ENCODE data around the gene USP24. TPM values are rescaled to one million over a fixed set of nuclear protein-coding genes. Genes with fewer than 3 reads are reported as not detected.

The USP24 gene
- total RNA-seq, 1 experiment from 2014 or later = 38.5 TPM

- ATAC-seq (no peak), DNase-seq (no peak)
- Histone ChIP-seq H3K9me3 (ENCODE audit: low read length) (no peaks in the 10 kb centered on the region), H3K27me3 (ENCODE audit: low read length) (no peaks in the 10 kb centered on the region), H2AFZ (ENCODE audit: low read length) (no peak overlapping the region), H3K4me2 (ENCODE audit: low read length) (no peak overlapping the region), H3K27ac (ENCODE audit: low read length) (no peak overlapping the region), H3K9ac (ENCODE audit: low read length) (no peak overlapping the region), H3K79me2 (ENCODE audit: low read length) (no peaks in the 10 kb centered on the region), H3K36me3 (ENCODE audit: low read depth, low read length) (peaks cover 65% of the 10 kb centered on the region), H3K4me3 (ENCODE audit: low read length) (no peak overlapping the region), H3K9me2 (replicated peaks; ENCODE audit: low read length) (no peaks in the 10 kb centered on the region), H4K20me1 (ENCODE audit: low read length) (no peaks in the 10 kb centered on the region), H3F3A (ENCODE audit: low read length, unreplicated experiment) (no peaks in the 10 kb centered on the region), H3K4me1 (ENCODE audit: insufficient read depth, low read length) (no peaks in the 10 kb centered on the region)
- no TSS peak for BruUV-seq (replicated peaks)
- intact Hi-C loops (cut with micrococcal nuclease) = no loop called here
- CTCF ChIA-PET = no interaction called here
- POLR2A ChIA-PET (ENCODE audit: unreplicated experiment) = no interaction called here
- TF ChIP-seq, protein P1, sequence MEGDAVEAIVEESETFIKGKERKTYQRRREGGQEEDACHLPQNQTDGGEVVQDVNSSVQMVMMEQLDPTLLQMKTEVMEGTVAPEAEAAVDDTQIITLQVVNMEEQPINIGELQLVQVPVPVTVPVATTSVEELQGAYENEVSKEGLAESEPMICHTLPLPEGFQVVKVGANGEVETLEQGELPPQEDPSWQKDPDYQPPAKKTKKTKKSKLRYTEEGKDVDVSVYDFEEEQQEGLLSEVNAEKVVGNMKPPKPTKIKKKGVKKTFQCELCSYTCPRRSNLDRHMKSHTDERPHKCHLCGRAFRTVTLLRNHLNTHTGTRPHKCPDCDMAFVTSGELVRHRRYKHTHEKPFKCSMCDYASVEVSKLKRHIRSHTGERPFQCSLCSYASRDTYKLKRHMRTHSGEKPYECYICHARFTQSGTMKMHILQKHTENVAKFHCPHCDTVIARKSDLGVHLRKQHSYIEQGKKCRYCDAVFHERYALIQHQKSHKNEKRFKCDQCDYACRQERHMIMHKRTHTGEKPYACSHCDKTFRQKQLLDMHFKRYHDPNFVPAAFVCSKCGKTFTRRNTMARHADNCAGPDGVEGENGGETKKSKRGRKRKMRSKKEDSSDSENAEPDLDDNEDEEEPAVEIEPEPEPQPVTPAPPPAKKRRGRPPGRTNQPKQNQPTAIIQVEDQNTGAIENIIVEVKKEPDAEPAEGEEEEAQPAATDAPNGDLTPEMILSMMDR (conservative IDR thresholded peaks at IDR 0.05; ENCODE audit: low read depth, low read length) = no peak
- TF ChIP-seq EZH2phosphoT487 (IDR thresholded peaks at IDR 0.05; ENCODE audit: borderline replicate concordance, low read length) (no peak), EZH2 (IDR thresholded peaks at IDR 0.05; ENCODE audit: low read length, unreplicated experiment) (no peak)
Measured at GRCh38 chr1:55092475-55092874, 122.7 kb downstream of the USP24 start.

- H3K36me3 ChIP-seq (ENCODE audit: low read depth, low read length) = peaks cover 66% of the 10 kb centered on the region
- H3K27ac ChIP-seq (ENCODE audit: low read length) = no peak overlapping the region
- CTCF ChIA-PET = no interaction called here
- H3K4me3 ChIP-seq (ENCODE audit: low read length) = no peak overlapping the region
- no peaks in the 10 kb centered on the region for H3K9me3 ChIP-seq (ENCODE audit: low read length)
- H3F3A ChIP-seq (ENCODE audit: low read length, unreplicated experiment) = no peaks in the 10 kb centered on the region
- DNase-seq (no peak), ATAC-seq (no peak)
- BruUV-seq (replicated peaks) = no TSS peak
- H3K9ac ChIP-seq (ENCODE audit: low read length) = no peak overlapping the region
- no peaks in the 10 kb centered on the region for H3K4me1 ChIP-seq (ENCODE audit: insufficient read depth, low read length)
- H3K9me2 ChIP-seq (replicated peaks; ENCODE audit: low read length) = no peaks in the 10 kb centered on the region
- no peak overlapping the region for H3K4me2 ChIP-seq (ENCODE audit: low read length)
- intact Hi-C loops (cut with micrococcal nuclease) = no loop called here
- POLR2A ChIA-PET (ENCODE audit: unreplicated experiment) = no interaction called here
- no peaks in the 10 kb centered on the region for H3K27me3 ChIP-seq (ENCODE audit: low read length)
- H4K20me1 ChIP-seq (ENCODE audit: low read length) = no peaks in the 10 kb centered on the region
- H2AFZ ChIP-seq (ENCODE audit: low read length) = no peak overlapping the region
- TF ChIP-seq EZH2 (IDR thresholded peaks at IDR 0.05; ENCODE audit: low read length, unreplicated experiment) = no peak
- H3K79me2 ChIP-seq (ENCODE audit: low read length) = no peaks in the 10 kb centered on the region
Measured at GRCh38 chr1:55089683-55090082, 125.5 kb downstream of the USP24 start.

DNA sequence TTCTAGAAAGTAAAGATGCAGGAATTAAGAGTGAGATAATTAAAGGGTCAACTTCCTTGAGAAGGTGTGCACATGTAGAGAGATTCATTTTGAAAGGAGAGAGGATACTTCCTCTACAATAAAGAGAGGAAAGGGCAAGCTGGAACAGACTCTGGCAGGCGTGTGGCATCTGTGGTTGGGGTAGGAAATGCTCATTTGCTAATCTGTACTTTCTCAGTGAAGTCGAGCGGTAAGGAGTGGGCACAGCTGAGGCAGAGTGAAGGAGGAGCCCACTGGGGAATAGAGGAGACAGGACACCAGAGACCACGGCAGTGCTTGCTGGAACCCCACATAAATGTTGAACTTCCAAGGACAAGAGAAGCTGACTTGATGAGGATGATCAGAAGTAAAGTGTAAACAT lies 126.8 kb downstream of the USP24 start:
- H3K36me3 ChIP-seq (ENCODE audit: low read depth, low read length) = peaks cover 72% of the 10 kb centered on the region
- no peak overlapping the region for H3K27ac ChIP-seq (ENCODE audit: low read length)
- intact Hi-C loops (cut with micrococcal nuclease) = no loop called here
- BruUV-seq (replicated peaks) = no TSS peak
- H3K79me2 ChIP-seq (ENCODE audit: low read length) = no peaks in the 10 kb centered on the region
- CTCF ChIA-PET = no interaction called here
- no peaks in the 10 kb centered on the region for H3K9me3 ChIP-seq (ENCODE audit: low read length)
- TF ChIP-seq EZH2 (IDR thresholded peaks at IDR 0.05; ENCODE audit: low read length, unreplicated experiment) (no peak), EZH2phosphoT487 (IDR thresholded peaks at IDR 0.05; ENCODE audit: borderline replicate concordance, low read length) (no peak)
- TF ChIP-seq, protein P1 (conservative IDR thresholded peaks at IDR 0.05; ENCODE audit: low read depth, low read length) = no peak
- no peak overlapping the region for H2AFZ ChIP-seq (ENCODE audit: low read length)
- no peak for ATAC-seq
- H3K4me1 ChIP-seq (ENCODE audit: insufficient read depth, low read length) = no peaks in the 10 kb centered on the region
- no peak overlapping the region for H3K4me2 ChIP-seq (ENCODE audit: low read length)
- H3K27me3 ChIP-seq (ENCODE audit: low read length) = no peaks in the 10 kb centered on the region
- H3K9me2 ChIP-seq (replicated peaks; ENCODE audit: low read length) = no peaks in the 10 kb centered on the region
- H3K4me3 ChIP-seq (ENCODE audit: low read length) = no peak overlapping the region
- POLR2A ChIA-PET (ENCODE audit: unreplicated experiment) = no interaction called here
- DNase-seq = no peak
- no peaks in the 10 kb centered on the region for H3F3A ChIP-seq (ENCODE audit: low read length, unreplicated experiment)
- H4K20me1 ChIP-seq (ENCODE audit: low read length) = no peaks in the 10 kb centered on the region
- no peak overlapping the region for H3K9ac ChIP-seq (ENCODE audit: low read length)

All from PC-3 (cell line).